Sigmoid colon (tissue), 4 donors: ENCODE data around the gene TEKT3.

Source experiments
- CTCF ChIP-seq, 4 experiments: fragments of 450-650 bp in 3 of 4; fragments of 200-600 bp in 1 of 4; IDR thresholded peaks; one replicate each; pipeline ENCODE4 v1.5.1; 2016 to 2019; ENCODE audit warnings: antibody characterized with exemption in 4 of 4, mild to moderate bottlenecking in 3 of 4, moderate library complexity in 2 of 4
- POLR2AphosphoS5 ChIP-seq, 4 donors: sonication (generic); formaldehyde crosslinking; IDR thresholded peaks; one replicate each; pipeline ENCODE4 v1.6.1; 2017; ENCODE audit warnings: antibody characterized with exemption in 4 of 4

GRCh38 chr17:15289285-15290183, 51.9 kb downstream of the TEKT3 start:
- no peak for TF ChIP-seq POLR2AphosphoS5 (IDR thresholded peaks at IDR 0.05)
- TF ChIP-seq CTCF (IDR thresholded peaks at IDR 0.05): no peak
